WTC11 (cell line): ENCODE data around the gene ZNF827. TPM values are rescaled to one million over a fixed set of nuclear protein-coding genes. Genes with fewer than 3 reads are reported as not detected.

ENCODE experiments used
- AFF4 ChIP-seq: sonication (generic); formaldehyde crosslinking; IDR thresholded peaks from 2 replicates; pipeline ENCODE4 v1.8.1; 2023; ENCODE audit warnings: mild to moderate bottlenecking, missing genetic modification reagents, borderline replicate concordance
- CREM ChIP-seq: sonication (generic); formaldehyde crosslinking; IDR thresholded peaks from 2 replicates; pipeline ENCODE4 v1.8.1; 2022; ENCODE audit warnings: mild to moderate bottlenecking, missing genetic modification reagents, moderate library complexity
- E2F4 ChIP-seq: sonication (generic); formaldehyde crosslinking; IDR thresholded peaks from 2 replicates; pipeline ENCODE4 v1.8.1; 2022; ENCODE audit warnings: low read depth, mild to moderate bottlenecking, moderate library complexity, missing genetic modification reagents, borderline replicate concordance
- ELF4 ChIP-seq: sonication (generic); formaldehyde crosslinking; IDR thresholded peaks from 2 replicates; pipeline ENCODE4 v1.8.1; 2022; ENCODE audit warnings: low read depth, mild to moderate bottlenecking, moderate library complexity, missing genetic modification reagents
- ETV6 ChIP-seq: sonication (generic); formaldehyde crosslinking; IDR thresholded peaks from 2 replicates; pipeline ENCODE4 v1.8.1; 2022; ENCODE audit warnings: mild to moderate bottlenecking, missing genetic modification reagents
- FOXK1 ChIP-seq: sonication (generic); formaldehyde crosslinking; IDR thresholded peaks from 2 replicates; pipeline ENCODE4 v1.8.0; 2022; ENCODE audit warnings: mild to moderate bottlenecking, moderate library complexity, missing genetic modification reagents
- JAZF1 ChIP-seq: fragments of 250-450 bp; sonication (Bioruptor Pico); IDR thresholded peaks from 2 replicates; pipeline ENCODE4 v1.9.0; 2021; ENCODE audit warnings: moderate library complexity, mild to moderate bottlenecking, inconsistent platforms
- NFYB ChIP-seq: sonication (generic); formaldehyde crosslinking; conservative IDR thresholded peaks from 2 replicates; pipeline ENCODE4 v1.8.0; 2022; ENCODE audit warnings: low read depth, missing genetic modification reagents
- NR2C2 ChIP-seq: sonication (generic); formaldehyde crosslinking; IDR thresholded peaks from 2 replicates; pipeline ENCODE4 v1.8.0; 2022; ENCODE audit warnings: mild to moderate bottlenecking, missing genetic modification reagents
- NR3C1 ChIP-seq: sonication (generic); formaldehyde crosslinking; conservative IDR thresholded peaks from 2 replicates; pipeline ENCODE4 v1.8.1; 2023; ENCODE audit warnings: low read depth, mild to moderate bottlenecking, missing genetic modification reagents
- RELA ChIP-seq: sonication (generic); formaldehyde crosslinking; IDR thresholded peaks from 2 replicates; pipeline ENCODE4 v1.8.1; 2022; ENCODE audit warnings: missing genetic modification reagents, mild to moderate bottlenecking, borderline replicate concordance
- RORB ChIP-seq: fragments of 250-450 bp; sonication (Bioruptor Pico); IDR thresholded peaks from 2 replicates; pipeline ENCODE4 v1.9.0; 2021; ENCODE audit warnings: mild to moderate bottlenecking
- SMAD3 ChIP-seq: sonication (generic); formaldehyde crosslinking; IDR thresholded peaks from 2 replicates; pipeline ENCODE4 v1.8.0; 2022; ENCODE audit warnings: missing genetic modification reagents, mild to moderate bottlenecking, borderline replicate concordance
- SMAD4 ChIP-seq: sonication (generic); formaldehyde crosslinking; IDR thresholded peaks from 2 replicates; pipeline ENCODE4 v1.8.0; 2022; ENCODE audit warnings: mild to moderate bottlenecking, missing genetic modification reagents
- SOX15 ChIP-seq: fragments of 250-450 bp; sonication (Bioruptor Pico); IDR thresholded peaks from 2 replicates; pipeline ENCODE4 v1.9.0; 2021; ENCODE audit warnings: mild to moderate bottlenecking
- TCF7 ChIP-seq: sonication (generic); formaldehyde crosslinking; IDR thresholded peaks from 2 replicates; pipeline ENCODE4 v1.8.0; 2022; ENCODE audit warnings: mild to moderate bottlenecking, low read depth, missing genetic modification reagents, moderate library complexity
- USF2 ChIP-seq: sonication (generic); formaldehyde crosslinking; IDR thresholded peaks from 2 replicates; pipeline ENCODE4 v1.8.1; 2023; ENCODE audit warnings: mild to moderate bottlenecking, missing genetic modification reagents, moderate library complexity
- ZNF138 ChIP-seq: sonication (generic); formaldehyde crosslinking; conservative IDR thresholded peaks from 2 replicates; pipeline ENCODE4 v1.8.1; 2022; ENCODE audit warnings: mild to moderate bottlenecking, moderate library complexity, missing genetic modification reagents
- ZNF219 ChIP-seq: sonication (generic); formaldehyde crosslinking; IDR thresholded peaks from 2 replicates; pipeline ENCODE4 v1.8.0; 2023; ENCODE audit warnings: missing genetic modification reagents, mild to moderate bottlenecking, borderline replicate concordance
- ZNF396 ChIP-seq: fragments of 250-450 bp; sonication (Bioruptor Pico); IDR thresholded peaks from 2 replicates; pipeline ENCODE4 v1.8.0; 2021; ENCODE audit warnings: mild to moderate bottlenecking, moderate library complexity, borderline replicate concordance
- ZNF423 ChIP-seq: fragments of 250-450 bp; sonication (Bioruptor Pico); IDR thresholded peaks from 2 replicates; pipeline ENCODE4 v2.1.2; 2022; ENCODE audit warnings: mild to moderate bottlenecking, moderate library complexity
- ZNF512 ChIP-seq: sonication (generic); formaldehyde crosslinking; IDR thresholded peaks from 2 replicates; pipeline ENCODE4 v1.8.1; 2022; ENCODE audit warnings: missing genetic modification reagents, borderline replicate concordance
- total RNA-seq: library from RNA; stranded (reverse); gene quantifications from 3 replicates; pipeline ENCODE4 v1.2.3, GENCODE V29; 2021
- TF ChIP-seq, protein P1 (sequence below): fragments of 250-450 bp; sonication (Bioruptor Pico); IDR thresholded peaks from 2 replicates; pipeline ENCODE4 v1.9.0; 2021; ENCODE audit warnings: moderate library complexity, mild to moderate bottlenecking, inconsistent platforms, borderline replicate concordance
- TF ChIP-seq, protein P2 (sequence below): sonication (generic); formaldehyde crosslinking; IDR thresholded peaks from 2 replicates; pipeline ENCODE4 v1.8.1; 2023; ENCODE audit warnings: mild to moderate bottlenecking, missing genetic modification reagents
- TF ChIP-seq, protein P3 (sequence below): fragments of 250-450 bp; sonication (Bioruptor Pico); IDR thresholded peaks from 2 replicates; pipeline ENCODE4 v1.9.0; 2021; ENCODE audit warnings: mild to moderate bottlenecking
- TF ChIP-seq, protein P4 (sequence below): fragments of 250-450 bp; sonication (Bioruptor Pico); conservative IDR thresholded peaks from 2 replicates; pipeline ENCODE4 v1.9.0; 2021; ENCODE audit warnings: mild to moderate bottlenecking

The ZNF827 gene
- total RNA-seq, 1 experiment from 2014 or later, result 25.6 TPM

GRCh38 chr4:145732895-145733880 is 205.4 kb downstream of the ZNF827 start (continued):
- TF ChIP-seq, protein P1, sequence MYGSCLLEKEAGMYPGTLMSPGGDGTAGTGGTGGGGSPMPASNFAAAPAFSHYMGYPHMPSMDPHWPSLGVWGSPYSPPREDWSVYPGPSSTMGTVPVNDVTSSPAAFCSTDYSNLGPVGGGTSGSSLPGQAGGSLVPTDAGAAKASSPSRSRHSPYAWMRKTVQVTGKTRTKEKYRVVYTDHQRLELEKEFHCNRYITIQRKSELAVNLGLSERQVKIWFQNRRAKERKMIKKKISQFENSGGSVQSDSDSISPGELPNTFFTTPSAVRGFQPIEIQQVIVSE (CRISPR knock-in tag), result no peak
- TF ChIP-seq SMAD4 (no peak), RORB (CRISPR knock-in tag) (no peak), ZNF396 (CRISPR knock-in tag) (no peak), ETV6 (peak; percentile 51; the same call in 1 of the 2 replicates), RELA (no peak), AFF4 (CRISPR knock-in tag) (no peak; the same call in 1 of the 2 replicates), E2F4 (CRISPR knock-in tag) (0 out of 2 replicates have a peak, but pooled peaks have one; percentile 22), ZNF138 (CRISPR knock-in tag) (no peak), SOX15 (CRISPR knock-in tag) (no peak), SMAD3 (CRISPR knock-in tag) (no peak), ELF4 (CRISPR knock-in tag) (no peak), TCF7 (no peak), CREM (no peak), FOXK1 (CRISPR knock-in tag) (no peak), NR3C1 (CRISPR knock-in tag) (no peak), ZNF423 (CRISPR knock-in tag) (peak; percentile 42), JAZF1 (no peak), ZNF219 (CRISPR knock-in tag) (no peak), NFYB (CRISPR knock-in tag) (0 out of 2 replicates have a peak, but pooled peaks have one; percentile 3), NR2C2 (no peak), ZNF512 (CRISPR knock-in tag) (no peak), USF2 (peak; percentile 68)
- TF ChIP-seq, protein P2, sequence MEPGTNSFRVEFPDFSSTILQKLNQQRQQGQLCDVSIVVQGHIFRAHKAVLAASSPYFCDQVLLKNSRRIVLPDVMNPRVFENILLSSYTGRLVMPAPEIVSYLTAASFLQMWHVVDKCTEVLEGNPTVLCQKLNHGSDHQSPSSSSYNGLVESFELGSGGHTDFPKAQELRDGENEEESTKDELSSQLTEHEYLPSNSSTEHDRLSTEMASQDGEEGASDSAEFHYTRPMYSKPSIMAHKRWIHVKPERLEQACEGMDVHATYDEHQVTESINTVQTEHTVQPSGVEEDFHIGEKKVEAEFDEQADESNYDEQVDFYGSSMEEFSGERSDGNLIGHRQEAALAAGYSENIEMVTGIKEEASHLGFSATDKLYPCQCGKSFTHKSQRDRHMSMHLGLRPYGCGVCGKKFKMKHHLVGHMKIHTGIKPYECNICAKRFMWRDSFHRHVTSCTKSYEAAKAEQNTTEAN (CRISPR knock-in tag), result 0 out of 2 replicates have a peak, but pooled peaks have one; percentile 46
- TF ChIP-seq, protein P3, sequence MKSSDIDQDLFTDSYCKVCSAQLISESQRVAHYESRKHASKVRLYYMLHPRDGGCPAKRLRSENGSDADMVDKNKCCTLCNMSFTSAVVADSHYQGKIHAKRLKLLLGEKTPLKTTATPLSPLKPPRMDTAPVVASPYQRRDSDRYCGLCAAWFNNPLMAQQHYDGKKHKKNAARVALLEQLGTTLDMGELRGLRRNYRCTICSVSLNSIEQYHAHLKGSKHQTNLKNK (CRISPR knock-in tag), result no peak
- TF ChIP-seq, protein P4, sequence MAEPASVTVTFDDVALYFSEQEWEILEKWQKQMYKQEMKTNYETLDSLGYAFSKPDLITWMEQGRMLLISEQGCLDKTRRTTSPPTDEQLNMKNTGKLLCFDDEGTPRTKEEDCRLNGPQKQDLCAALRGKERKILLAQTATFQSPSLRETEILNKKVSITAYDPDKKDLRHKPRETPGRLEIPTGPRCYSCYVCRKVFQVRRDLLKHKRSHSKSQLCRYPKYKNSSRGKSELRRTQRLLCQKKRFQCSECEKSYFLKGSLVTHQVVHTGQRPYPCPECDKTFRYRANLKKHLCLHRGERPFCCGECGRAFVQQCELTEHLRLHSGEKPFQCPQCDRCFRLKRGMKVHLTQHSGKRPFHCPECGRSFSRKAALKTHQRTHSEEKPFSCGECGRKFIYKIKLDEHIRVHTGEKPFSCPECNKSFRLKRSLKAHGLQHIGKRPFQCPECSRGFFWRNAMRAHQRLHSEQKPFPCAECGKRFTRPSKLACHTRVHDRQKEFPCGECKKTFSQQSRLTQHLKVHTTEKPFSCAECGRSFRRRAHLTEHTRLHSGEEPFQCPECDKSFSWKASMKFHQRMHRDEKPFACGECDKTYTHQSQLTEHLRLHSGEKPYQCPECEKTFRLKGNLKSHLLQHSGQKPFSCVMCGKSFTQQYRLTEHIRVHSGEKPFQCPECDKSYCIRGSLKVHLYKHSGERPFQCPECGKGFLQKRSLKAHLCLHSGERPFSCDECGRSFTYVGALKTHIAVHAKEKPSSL (CRISPR knock-in tag), result no peak
